Ascending aorta (tissue), 2 donors: ENCODE data around the gene PGC. TPM values are rescaled to one million over a fixed set of nuclear protein-coding genes. Genes with fewer than 3 reads are reported as not detected.

Experiments used
- DNase-seq, 2 donors: peaks; one replicate each; pipeline ENCODE4 v3.0.0-alpha.2; 2019; ENCODE audit warnings: low spot score in 2 of 2
- H3K27ac ChIP-seq, 2 donors: fragments of 200-600 bp; sonication (generic); one replicate each; pipeline ENCODE4 v1.5.1; 2016 to 2017; ENCODE audit warnings: mild to moderate bottlenecking in 1 of 2
- H3K27me3 ChIP-seq: fragments of 200-600 bp; sonication (generic); one replicate; pipeline ENCODE4 v1.5.1; 2017
- H3K36me3 ChIP-seq, 2 donors: fragments of 200-600 bp; sonication (generic); one replicate each; pipeline ENCODE4 v1.5.1; 2016
- H3K4me1 ChIP-seq, 2 donors: fragments of 200-600 bp; sonication (generic); one replicate each; pipeline ENCODE4 v1.5.1; 2016 to 2017; ENCODE audit warnings: mild to moderate bottlenecking in 1 of 2
- H3K4me3 ChIP-seq, 2 donors: fragments of 200-600 bp; sonication (generic); one replicate each; pipeline ENCODE4 v1.5.1; 2016 to 2017; ENCODE audit warnings: mild to moderate bottlenecking in 1 of 2
- H3K9me3 ChIP-seq, 2 donors: fragments of 200-600 bp; sonication (generic); one replicate each; pipeline ENCODE4 v1.5.1; 2016
- intact Hi-C: fragments of 100-400 bp; cut with DNase I; formaldehyde crosslinking; loops from one replicate; pipeline ENCODE4 v1.15.1; 2023
- total RNA-seq: library from RNA; depleted of rRNA; stranded (reverse); fragments of >200 nt; gene quantifications from one replicate; pipeline ENCODE4 v1.1.0, GENCODE V29; 2016
- TF ChIP-seq, protein P1 (sequence below), 3 experiments: fragments of 200-600 bp in 2 of 3; fragments of 450-650 bp in 1 of 3; sonication (generic) in 2 of 3; IDR thresholded peaks; one replicate each; pipeline ENCODE4 v1.5.1; 2016 to 2019; ENCODE audit warnings: antibody characterized with exemption in 3 of 3, mild to moderate bottlenecking in 1 of 3, moderate library complexity in 1 of 3

The PGC gene
- 0.53 TPM for total RNA-seq

GRCh38 chr6:41747256-41748101 lies at the start of gene PGC:
TSS of gene PGC (minus strand) at chr6:41747397. CDS start at chr6:41747334, 63 bp downstream.
- TF ChIP-seq, protein P1, sequence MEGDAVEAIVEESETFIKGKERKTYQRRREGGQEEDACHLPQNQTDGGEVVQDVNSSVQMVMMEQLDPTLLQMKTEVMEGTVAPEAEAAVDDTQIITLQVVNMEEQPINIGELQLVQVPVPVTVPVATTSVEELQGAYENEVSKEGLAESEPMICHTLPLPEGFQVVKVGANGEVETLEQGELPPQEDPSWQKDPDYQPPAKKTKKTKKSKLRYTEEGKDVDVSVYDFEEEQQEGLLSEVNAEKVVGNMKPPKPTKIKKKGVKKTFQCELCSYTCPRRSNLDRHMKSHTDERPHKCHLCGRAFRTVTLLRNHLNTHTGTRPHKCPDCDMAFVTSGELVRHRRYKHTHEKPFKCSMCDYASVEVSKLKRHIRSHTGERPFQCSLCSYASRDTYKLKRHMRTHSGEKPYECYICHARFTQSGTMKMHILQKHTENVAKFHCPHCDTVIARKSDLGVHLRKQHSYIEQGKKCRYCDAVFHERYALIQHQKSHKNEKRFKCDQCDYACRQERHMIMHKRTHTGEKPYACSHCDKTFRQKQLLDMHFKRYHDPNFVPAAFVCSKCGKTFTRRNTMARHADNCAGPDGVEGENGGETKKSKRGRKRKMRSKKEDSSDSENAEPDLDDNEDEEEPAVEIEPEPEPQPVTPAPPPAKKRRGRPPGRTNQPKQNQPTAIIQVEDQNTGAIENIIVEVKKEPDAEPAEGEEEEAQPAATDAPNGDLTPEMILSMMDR (IDR thresholded peaks at IDR 0.05), result no peak

GRCh38 chr6:41796474-41796873 lies 49.3 kb upstream of the PGC start:
- no peaks in the 10 kb centered on the region for H3K9me3 ChIP-seq
- intact Hi-C loops, result no loop called here
- no peaks in the 10 kb centered on the region for H3K27me3 ChIP-seq
- no peak overlapping the region for H3K4me3 ChIP-seq
- no peak for DNase-seq
- TF ChIP-seq, protein P1 (IDR thresholded peaks at IDR 0.05), result no peak
- peaks cover 10 to 34% of the 10 kb centered on the region in 2 donors for H3K36me3 ChIP-seq
- no peaks in the 10 kb centered on the region for H3K4me1 ChIP-seq
- no peak overlapping the region for H3K27ac ChIP-seq

More at GRCh38 chr6:41747256-41748101, at the start of gene PGC:
- intact Hi-C loops, result no loop called here
- H3K36me3 ChIP-seq, result no peaks in the 10 kb centered on the region
- no peak within 1 kb of the TSS for H3K4me3 ChIP-seq
- DNase-seq, result no peak
- H3K27me3 ChIP-seq, result no peaks in the 10 kb centered on the region
- no peaks in the 10 kb centered on the region for H3K4me1 ChIP-seq
- H3K9me3 ChIP-seq, result no peaks in the 10 kb centered on the region
- H3K27ac ChIP-seq, result no peak within 1 kb of the TSS

DNA sequence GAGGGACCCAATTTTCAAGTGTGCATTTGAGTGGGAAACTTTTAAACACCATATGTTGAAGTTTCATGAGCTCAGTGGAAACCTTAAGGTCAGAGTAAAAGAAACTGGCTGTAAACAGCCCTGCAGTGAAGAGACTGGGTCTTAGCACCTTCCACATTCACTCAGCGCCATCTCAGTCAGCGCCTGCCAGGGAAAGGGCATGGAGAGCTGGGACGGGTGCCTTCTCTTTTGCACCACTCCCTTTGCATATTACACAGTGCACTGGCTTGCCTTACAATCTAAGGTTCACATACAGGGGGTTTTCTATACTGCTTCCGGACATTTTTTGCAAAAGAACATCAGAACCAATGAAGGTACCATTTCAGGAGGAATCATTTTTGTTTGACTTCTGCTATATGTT lies 44.8 kb upstream of the PGC start:
- H3K4me3 ChIP-seq, result no peak overlapping the region
- peaks cover 4 to 6% of the 10 kb centered on the region in 2 donors for H3K4me1 ChIP-seq
- intact Hi-C loops, result no loop called here
- DNase-seq, result no peak
- no peaks in the 10 kb centered on the region for H3K9me3 ChIP-seq
- H3K27me3 ChIP-seq, result no peaks in the 10 kb centered on the region
- TF ChIP-seq, protein P1 (IDR thresholded peaks at IDR 0.05), result no peak
- peaks cover 15 to 43% of the 10 kb centered on the region in 2 donors for H3K36me3 ChIP-seq
- no peak overlapping the region for H3K27ac ChIP-seq

DNA sequence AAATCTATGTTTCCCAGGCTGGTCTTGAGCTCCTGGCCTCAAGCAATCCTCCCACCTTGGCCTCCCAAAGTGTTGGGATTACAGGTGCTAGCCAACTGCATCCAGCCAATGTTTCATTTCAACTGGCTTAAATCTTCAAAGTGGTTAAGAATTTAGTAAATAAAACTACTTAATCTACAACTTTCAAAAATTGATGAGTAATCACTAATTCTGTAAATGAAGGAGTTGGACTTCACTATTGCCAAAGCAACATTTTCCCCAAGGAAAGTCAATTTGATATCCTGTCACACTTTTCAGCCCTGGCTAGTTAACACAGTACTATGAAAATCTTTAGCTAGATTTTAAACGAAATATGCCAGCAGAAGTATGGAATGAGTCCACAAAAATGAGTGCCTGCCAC lies 44.1 kb upstream of the PGC start:
- TF ChIP-seq, protein P1 (IDR thresholded peaks at IDR 0.05), result no peak
- intact Hi-C loops, result no loop called here
- peaks cover 4 to 6% of the 10 kb centered on the region in 2 donors for H3K4me1 ChIP-seq
- no peak overlapping the region for H3K4me3 ChIP-seq
- peaks cover 15 to 40% of the 10 kb centered on the region in 2 donors for H3K36me3 ChIP-seq
- DNase-seq, result no peak
- H3K27ac ChIP-seq, result no peak overlapping the region
- no peaks in the 10 kb centered on the region for H3K9me3 ChIP-seq
- no peaks in the 10 kb centered on the region for H3K27me3 ChIP-seq

- H3K27me3 ChIP-seq, result no peaks in the 10 kb centered on the region
- TF ChIP-seq, protein P1 (IDR thresholded peaks at IDR 0.05), result no peak
- no peak overlapping the region for H3K4me3 ChIP-seq
- no peak overlapping the region for H3K27ac ChIP-seq
- no peak for DNase-seq
- no peaks in the 10 kb centered on the region for H3K9me3 ChIP-seq
- H3K4me1 ChIP-seq, result peaks cover 12 to 13% of the 10 kb centered on the region in 2 donors
- H3K36me3 ChIP-seq, result peaks cover 9 to 30% of the 10 kb centered on the region in 2 donors
- intact Hi-C loops, result no loop called here
These were observed 42.8 kb upstream of the PGC start for GRCh38 chr6:41790045-41790444.
